Dedifferentiated amniotic fluid mesenchymal stem cell (primary cell): ENCODE data around the gene FCER2.
"Not testable (repeated sequence)": the region's sequence is repeated elsewhere in the genome, so short reads cannot be mapped to it uniquely, and the experiment has no call there.

ENCODE experiments used
- DNase-seq: peaks from one replicate; pipeline ENCODE4 v3.0.0-alpha.2; 2016; ENCODE audit errors: extremely low spot score

FCER2 gene

GRCh38 chr19:7647156-7647555 is 54.8 kb downstream of the FCER2 start:
- DNase-seq, result no peak

- DNase-seq, result no peak
Observed at GRCh38 chr19:7646426-7646700, 55.6 kb downstream of the FCER2 start.

GRCh38 chr19:7645656-7646425 is 56.1 kb downstream of the FCER2 start:
- no peak for DNase-seq

DNA sequence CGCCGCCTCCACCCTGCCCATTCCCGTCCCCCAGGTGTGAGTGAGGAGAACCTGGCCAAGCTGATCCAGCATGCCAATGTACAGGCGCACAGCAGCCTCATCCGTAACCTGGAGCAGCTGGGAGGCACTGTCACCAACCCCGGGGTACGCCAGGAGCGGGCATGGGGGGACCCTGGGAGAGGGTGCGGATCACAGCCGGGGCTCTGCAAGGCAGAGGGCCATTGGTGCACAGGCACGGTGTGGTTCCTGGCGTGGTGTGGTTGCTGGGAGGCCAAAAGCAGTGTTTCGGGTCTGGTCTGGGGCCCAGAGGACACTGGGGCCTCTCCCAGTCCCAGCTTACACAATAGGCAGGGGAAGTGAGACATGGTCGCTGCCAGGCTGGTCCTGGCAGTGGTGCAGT is 56.8 kb downstream of the FCER2 start:
- no peak for DNase-seq

DNA sequence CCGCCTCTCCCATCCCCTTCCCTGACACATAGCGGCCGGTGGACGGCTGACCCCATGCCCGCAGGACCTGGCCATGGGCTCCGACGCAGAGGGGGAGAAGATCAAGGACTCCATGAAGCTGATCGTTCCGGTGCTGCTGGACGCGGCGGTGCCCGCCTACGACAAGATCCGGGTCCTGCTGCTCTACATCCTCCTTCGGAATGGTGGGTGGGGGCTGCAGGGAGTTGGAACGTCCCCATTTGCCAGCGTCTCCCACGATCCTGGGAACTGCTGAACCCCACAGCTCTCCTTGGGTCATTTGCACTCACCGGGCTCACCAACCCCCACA is 57.4 kb downstream of the FCER2 start:
- no peak for DNase-seq

GRCh38 chr19:7643629-7644549 is 58.0 kb downstream of the FCER2 start:
- not testable (repeated sequence) for DNase-seq

DNA sequence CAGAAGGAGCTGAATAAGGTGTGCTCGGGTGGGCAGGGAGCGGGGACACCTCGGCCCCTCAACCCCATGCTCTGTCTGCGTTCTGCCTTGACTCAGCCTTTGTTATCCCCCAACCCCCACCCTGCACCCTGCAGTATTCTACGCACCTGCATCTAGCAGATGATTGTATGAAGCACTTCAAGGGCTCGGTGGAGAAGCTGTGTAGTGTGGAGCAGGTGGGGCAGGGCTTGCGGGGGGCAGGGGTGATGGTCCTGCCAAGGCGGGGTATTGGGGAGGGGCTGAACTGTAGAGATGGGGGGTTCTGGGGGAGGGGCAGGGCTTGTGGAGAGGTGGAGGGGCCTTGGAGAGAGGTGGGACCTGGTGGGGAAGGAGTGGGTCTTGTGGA is 58.9 kb downstream of the FCER2 start:
- no peak for DNase-seq

DNA sequence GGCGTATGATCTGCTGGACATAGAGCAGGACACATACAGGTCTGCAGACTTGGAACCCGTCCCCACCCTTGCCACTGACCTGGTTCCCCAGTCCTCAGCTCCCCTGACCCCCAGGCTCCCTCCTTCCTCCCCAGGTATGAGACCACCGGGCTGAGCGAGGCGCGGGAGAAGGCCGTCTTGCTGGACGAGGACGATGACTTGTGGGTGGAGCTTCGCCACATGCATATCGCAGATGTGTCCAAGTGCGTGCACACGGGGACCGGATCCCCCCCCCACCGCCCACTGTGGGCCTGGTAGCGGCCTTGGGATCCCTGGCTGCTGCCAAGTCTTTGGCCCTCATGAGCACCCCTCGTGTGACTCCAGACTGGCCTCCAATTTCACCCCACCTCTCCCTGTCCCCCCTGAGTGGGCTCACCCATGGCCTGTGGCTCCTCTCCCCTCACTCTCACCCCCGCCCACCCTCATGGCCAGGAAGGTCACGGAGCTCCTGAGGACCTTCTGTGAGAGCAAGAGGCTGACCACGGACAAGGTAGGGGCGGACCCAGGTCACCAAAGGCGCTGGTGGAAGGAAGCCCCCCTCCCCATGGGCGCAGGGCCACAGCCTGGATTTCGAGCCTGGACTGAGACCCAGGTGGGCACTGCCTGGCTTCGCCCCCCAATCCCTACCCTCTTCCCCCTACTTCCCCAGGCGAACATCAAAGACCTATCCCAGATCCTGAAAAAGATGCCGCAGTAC is 59.5 kb downstream of the FCER2 start:
- no peak for DNase-seq

GRCh38 chr19:7641290-7642276 is 60.3 kb downstream of the FCER2 start:
- DNase-seq, result no peak

- DNase-seq, result no peak
Observed at GRCh38 chr19:7640803-7641202, 61.1 kb downstream of the FCER2 start.

GRCh38 chr19:7639863-7640348 is 62.0 kb downstream of the FCER2 start:
- DNase-seq, result no peak

DNA sequence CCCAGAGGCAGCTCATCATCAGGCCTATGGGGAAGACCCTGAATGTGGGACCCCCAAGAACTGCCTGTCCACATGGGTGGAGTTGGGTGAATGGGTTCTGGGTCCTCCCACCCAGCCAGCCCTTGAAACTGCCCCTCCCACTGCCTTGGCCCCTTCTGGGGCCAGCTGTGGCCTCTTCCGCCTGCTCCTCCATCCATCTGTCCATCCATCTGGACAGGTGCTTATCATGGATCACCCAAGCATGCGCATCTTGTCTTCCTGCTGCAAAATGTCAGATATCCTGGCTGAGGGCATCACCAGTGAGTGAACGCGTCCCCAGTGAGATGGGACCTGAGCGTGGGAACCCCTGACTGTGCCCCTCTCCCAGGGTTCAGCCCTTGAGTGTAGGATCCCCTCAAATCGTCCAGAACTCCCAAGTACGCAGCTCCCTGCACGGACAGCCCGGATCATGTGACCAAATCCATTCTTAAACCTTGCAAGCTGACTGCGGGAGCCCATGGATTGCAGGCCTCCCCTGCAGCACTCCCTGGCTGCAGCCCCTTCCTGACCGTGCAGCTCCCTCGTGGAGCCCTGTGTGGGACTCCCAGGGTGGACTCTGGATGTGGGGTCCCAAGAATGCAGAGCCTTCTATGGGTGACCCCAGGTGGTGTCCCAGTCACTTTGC is 63.0 kb downstream of the FCER2 start:
- no peak for DNase-seq
